ENCODE data around the gene FAM171A1.

DNA sequence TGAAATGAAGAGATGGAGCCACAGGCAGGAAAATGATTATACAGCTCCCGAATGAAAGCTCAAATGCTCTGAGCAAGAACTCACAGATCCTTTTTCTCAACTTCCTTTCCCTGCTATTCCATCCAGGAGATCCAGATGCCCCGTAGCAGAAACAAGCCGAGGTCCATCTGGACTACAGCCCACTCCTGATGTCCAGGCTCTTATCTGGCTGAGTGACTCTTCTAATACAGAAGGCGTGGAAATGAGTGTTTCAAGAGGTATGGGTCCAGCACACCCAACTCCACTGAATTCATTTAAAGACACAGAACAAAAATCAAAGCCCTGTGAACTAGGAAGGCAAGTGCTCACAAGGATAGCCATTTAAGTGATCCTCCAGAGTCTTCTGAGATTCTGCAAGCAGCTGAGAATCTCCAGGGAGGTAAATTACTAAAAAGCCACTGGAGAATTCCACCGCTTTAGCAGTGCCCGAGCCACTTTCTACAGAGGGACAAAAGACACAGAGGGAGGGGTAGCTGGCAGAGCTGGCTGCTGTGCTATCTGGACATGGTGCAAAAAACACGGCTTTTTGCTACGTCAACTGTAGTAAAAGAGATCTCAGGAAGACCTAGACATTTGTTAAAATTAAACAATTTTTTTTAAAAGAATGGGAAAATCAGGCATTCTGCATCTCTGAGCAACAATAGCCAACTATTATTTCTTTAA is 24.5 kb downstream of the FAM171A1 start:
- TF ChIP-seq EZH2 (IDR thresholded peaks at IDR 0.05; ENCODE audit: borderline replicate concordance, low read length), result no peak
- TF ChIP-seq, protein P1, sequence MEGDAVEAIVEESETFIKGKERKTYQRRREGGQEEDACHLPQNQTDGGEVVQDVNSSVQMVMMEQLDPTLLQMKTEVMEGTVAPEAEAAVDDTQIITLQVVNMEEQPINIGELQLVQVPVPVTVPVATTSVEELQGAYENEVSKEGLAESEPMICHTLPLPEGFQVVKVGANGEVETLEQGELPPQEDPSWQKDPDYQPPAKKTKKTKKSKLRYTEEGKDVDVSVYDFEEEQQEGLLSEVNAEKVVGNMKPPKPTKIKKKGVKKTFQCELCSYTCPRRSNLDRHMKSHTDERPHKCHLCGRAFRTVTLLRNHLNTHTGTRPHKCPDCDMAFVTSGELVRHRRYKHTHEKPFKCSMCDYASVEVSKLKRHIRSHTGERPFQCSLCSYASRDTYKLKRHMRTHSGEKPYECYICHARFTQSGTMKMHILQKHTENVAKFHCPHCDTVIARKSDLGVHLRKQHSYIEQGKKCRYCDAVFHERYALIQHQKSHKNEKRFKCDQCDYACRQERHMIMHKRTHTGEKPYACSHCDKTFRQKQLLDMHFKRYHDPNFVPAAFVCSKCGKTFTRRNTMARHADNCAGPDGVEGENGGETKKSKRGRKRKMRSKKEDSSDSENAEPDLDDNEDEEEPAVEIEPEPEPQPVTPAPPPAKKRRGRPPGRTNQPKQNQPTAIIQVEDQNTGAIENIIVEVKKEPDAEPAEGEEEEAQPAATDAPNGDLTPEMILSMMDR (IDR thresholded peaks at IDR 0.05; ENCODE audit: low read length), result no peak

Measured in OCI-LY1 (cell line).